GM20000 (cell line): Measurements from ENCODE around the gene IGF1R.

Experiments used
- DNase-seq: peaks from one replicate; pipeline ENCODE4 v3.0.0; 2012; ENCODE audit warnings: low spot score
- TF ChIP-seq, protein P1 (sequence below): IDR thresholded peaks from 2 replicates; pipeline ENCODE4 v1.5.1; 2012; ENCODE audit warnings: mild to moderate bottlenecking, control low read depth; ENCODE audit errors: extremely low read depth, missing control alignments

The IGF1R gene

DNA sequence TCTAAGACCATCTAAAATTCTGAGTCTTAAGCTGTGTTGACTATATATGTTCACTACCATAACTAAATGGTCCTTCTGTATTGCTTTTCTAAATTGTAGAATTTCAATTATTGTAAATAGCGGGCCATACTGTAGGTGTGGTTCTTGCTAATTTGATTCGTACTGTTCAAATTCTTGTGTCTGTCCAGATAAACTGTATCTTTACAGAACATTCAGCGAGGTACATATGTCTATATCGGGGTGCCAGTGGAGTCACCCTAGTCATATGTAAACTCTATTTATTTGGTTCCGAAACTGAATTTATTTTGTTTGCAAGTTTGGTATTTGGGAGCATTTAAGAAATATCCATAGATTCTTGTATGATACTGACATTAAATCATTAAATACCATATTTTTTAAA, 69.0 kb downstream of the IGF1R start:
- TF ChIP-seq, protein P1, sequence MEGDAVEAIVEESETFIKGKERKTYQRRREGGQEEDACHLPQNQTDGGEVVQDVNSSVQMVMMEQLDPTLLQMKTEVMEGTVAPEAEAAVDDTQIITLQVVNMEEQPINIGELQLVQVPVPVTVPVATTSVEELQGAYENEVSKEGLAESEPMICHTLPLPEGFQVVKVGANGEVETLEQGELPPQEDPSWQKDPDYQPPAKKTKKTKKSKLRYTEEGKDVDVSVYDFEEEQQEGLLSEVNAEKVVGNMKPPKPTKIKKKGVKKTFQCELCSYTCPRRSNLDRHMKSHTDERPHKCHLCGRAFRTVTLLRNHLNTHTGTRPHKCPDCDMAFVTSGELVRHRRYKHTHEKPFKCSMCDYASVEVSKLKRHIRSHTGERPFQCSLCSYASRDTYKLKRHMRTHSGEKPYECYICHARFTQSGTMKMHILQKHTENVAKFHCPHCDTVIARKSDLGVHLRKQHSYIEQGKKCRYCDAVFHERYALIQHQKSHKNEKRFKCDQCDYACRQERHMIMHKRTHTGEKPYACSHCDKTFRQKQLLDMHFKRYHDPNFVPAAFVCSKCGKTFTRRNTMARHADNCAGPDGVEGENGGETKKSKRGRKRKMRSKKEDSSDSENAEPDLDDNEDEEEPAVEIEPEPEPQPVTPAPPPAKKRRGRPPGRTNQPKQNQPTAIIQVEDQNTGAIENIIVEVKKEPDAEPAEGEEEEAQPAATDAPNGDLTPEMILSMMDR, result no peak

DNA sequence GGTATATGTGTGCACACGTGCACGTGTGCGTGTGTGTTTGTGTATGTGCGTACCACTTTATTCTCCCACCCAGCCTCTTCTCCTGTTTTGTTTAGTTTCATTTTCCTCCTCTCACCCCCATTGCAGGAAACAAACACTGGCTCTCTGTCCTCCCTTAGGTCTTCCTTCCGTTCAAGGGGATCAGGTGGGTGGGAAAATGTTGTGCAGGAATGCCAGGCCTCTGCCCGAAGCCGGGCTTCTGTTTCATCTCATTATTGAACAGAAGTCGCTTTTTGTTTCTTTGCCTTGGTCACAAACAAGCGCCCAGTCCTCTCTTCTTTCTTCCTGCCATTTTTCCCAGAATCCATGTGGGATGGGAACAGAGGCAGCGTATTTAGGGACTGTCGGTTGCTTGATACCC, 69.6 kb downstream of the IGF1R start:
- no peak for DNase-seq
- TF ChIP-seq, protein P1, result no peak

More for the DNA sequence above, 69.0 kb downstream of the IGF1R start:
- DNase-seq, result no peak

DNA sequence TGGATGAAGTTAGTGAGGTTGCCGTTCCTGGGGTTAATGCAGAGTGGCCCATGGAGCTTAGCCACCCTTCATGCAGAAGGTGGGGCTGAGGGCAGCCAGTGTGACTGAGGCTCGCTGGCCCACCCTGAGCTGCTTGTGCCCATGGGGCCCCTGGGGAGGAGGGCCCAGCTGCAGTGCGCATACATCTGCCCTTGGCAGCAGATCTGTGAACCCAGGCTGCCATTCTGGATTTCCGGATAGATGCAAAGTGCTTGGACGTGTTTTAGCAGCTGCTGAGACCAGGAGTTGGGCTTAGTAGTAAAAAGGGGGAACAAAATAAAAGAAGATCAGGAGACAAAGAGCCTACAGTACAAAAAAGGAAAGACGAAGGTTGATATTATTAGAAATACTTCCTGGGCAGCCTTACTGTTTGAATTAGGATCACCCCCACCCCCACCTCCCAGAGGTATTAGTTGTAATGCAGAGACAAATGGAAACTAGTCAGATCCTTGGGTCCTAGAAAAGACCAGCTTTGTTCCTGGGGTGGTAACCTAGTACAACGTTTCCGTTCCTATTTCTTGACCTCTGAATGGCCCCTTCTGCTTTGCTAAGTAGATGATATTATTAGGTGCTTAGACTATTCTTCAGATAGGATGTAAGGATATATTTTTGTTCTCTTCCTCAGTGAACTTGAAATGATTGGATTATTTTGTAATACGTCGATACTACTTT, 70.2 kb downstream of the IGF1R start:
- DNase-seq, result no peak
- TF ChIP-seq, protein P1, result no peak

DNA sequence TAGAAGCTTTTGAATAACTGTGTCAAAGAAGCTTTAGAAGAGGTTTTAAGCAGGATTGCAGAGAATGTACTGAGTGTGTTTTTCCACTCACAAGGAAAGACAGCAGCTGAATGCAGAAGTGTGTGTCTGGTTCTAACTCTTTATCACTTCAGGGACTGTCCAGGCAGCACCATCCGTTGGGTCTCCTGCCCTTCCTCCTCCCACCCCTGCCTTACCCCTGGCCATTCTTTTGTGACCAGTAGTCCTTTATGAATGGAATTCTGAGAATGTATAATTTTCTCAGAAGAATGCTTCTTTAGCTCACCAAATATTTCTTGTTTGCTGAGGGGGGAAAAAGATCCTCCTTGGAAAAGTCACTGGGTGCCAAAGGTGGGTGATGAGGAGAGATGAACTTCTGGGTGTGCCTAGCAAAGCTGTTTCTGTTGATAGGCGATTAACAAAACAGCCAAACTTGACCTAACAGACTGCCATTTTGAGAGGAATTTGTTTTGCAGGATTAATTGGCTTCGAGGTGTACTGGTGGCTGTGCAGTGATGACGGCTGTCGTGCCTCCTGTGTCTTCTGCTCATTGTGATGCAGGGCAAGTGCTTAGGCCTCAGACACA, 70.9 kb downstream of the IGF1R start:
- no peak for DNase-seq
- TF ChIP-seq, protein P1, result no peak

DNA sequence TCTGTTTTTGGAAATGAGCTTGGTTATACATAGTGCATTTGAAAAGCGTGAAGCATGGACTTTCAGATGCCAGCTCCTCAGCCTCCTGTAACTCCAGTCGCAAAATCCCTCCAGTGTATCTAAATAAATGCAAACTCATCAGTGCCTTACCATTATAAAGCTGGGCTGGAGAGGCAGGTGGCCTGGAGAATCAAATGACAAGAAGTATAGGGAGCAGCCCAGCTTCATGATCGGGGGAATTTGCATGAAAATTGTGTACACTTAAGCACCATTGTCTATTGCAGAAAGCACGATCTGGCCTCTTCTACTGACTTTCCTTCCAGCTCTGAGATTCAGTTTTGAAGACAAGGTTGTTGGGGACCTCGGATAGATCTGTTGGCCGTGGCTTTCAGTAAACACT, 71.7 kb downstream of the IGF1R start:
- DNase-seq, result no peak
- TF ChIP-seq, protein P1, result no peak

DNA sequence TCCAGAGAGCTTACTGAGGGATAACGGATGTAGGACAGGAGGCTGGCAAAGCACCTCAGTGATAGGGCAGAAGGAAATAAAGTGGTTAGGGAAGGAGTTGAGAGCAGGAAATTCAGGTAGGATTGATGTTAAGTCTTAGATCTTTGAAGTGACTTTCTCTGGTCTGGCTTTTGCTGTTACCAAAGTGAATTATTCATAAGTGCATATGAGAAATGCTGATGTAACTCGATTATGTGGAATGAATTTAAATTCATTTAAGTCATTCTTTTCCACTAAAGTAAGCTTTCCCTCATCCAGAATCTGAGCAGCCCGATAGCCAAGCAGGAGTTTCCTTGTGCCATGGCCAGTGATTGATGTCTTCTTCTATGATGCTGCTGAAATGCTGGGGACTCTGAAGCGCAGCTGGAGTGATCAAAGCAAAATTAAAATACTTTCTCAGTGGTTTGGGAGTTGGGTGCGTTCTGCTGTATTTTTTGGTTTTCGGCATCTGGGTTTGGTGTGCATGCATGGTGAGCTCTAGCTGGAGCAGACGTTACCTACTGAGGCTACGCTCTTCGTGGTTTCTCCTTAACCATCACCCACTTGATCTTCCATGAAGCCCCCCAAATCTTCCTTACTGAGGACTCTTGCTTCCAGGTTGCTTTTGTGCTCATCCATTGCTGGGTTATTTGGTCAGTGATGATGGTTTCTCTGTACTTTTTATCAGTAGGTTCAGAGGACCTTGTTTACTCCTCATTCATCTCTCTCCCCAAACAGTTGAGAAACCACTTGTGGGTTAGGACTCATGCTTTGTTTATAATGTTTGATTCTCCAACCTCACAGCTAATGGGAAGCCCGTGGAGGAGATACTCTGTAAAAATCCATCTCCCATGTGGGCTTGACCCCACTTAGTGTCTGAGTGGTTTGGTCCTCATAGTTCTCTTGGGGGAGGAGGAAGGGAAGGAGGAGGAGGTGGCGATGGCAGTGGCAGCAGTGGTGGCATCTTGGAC, 72.5 kb downstream of the IGF1R start:
- TF ChIP-seq, protein P1, result no peak
- DNase-seq, result no peak
